GM13976 (cell line): ENCODE data around the gene ZNF226.
"Not testable (repeated sequence)": the region's sequence is repeated elsewhere in the genome, so short reads cannot be mapped to it uniquely, and the experiment has no call there.

ENCODE experiments used
- DNase-seq: peaks from one replicate; pipeline ENCODE4 v3.0.0; 2012; ENCODE audit warnings: low spot score
- in situ Hi-C: fragments of 300-500 bp; cut with MboI; formaldehyde crosslinking; loops from one replicate; pipeline ENCODE4 v1.12.0; 2022; ENCODE audit warnings: low sequenced_read_pairs, mixed read lengths, inconsistent platforms; ENCODE audit not compliant: unreplicated experiment
- TF ChIP-seq, protein P1 (sequence below): IDR thresholded peaks from 2 replicates; pipeline ENCODE4 v1.5.1; 2012; ENCODE audit warnings: borderline replicate concordance, mild to moderate bottlenecking; ENCODE audit not compliant: insufficient read depth; ENCODE audit errors: extremely low read depth, missing control alignments, control extremely low read depth

The ZNF226 gene

DNA sequence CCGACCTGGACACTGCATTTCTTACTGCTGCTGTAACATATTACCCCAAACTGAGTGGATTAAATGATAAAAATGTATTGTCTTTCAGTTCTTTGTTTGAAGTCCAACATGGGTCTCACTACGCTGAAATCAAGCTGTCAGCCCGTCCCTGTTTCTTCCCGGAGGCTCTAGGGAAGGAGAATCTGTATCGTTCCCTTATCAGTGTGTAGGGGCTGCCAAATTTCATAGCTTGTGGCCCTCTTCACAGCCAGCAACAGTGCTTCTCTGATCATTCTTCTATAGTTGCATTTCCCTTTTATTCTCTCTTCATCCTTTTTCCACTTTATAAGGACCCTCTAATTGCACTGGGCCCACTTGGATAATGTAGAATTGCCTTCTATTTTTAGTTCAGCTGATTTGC is 13.4 kb upstream of the ZNF226 start:
- TF ChIP-seq, protein P1, sequence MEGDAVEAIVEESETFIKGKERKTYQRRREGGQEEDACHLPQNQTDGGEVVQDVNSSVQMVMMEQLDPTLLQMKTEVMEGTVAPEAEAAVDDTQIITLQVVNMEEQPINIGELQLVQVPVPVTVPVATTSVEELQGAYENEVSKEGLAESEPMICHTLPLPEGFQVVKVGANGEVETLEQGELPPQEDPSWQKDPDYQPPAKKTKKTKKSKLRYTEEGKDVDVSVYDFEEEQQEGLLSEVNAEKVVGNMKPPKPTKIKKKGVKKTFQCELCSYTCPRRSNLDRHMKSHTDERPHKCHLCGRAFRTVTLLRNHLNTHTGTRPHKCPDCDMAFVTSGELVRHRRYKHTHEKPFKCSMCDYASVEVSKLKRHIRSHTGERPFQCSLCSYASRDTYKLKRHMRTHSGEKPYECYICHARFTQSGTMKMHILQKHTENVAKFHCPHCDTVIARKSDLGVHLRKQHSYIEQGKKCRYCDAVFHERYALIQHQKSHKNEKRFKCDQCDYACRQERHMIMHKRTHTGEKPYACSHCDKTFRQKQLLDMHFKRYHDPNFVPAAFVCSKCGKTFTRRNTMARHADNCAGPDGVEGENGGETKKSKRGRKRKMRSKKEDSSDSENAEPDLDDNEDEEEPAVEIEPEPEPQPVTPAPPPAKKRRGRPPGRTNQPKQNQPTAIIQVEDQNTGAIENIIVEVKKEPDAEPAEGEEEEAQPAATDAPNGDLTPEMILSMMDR = no peak
- DNase-seq = no peak
- in situ Hi-C loops = no loop called here

DNA sequence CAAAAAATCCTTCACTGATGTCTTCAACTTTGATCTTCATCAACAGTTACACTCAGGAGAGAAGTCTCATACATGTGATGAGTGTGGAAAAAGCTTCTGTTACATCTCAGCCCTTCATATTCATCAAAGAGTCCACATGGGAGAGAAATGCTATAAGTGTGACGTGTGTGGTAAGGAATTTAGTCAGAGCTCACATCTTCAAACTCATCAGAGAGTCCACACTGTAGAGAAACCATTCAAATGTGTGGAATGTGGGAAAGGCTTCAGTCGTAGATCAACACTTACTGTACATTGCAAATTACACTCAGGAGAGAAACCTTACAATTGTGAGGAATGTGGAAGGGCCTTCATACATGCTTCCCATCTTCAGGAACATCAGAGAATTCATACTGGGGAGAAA is 8.4 kb upstream of the ZNF226 start:
- TF ChIP-seq, protein P1 = no peak
- in situ Hi-C loops = no loop called here
- no peak for DNase-seq

GRCh38 chr19:44163789-44164188 is 1.1 kb upstream of the ZNF226 start:
- DNase-seq = no peak
- in situ Hi-C loops = no loop called here

GRCh38 chr19:44164327-44164672 is 600 bp upstream of the ZNF226 start:
- TF ChIP-seq, protein P1 = no peak
- DNase-seq = no peak
- in situ Hi-C loops = no loop called here

More at GRCh38 chr19:44163789-44164188, 1.1 kb upstream of the ZNF226 start:
- TF ChIP-seq, protein P1 = no peak

DNA sequence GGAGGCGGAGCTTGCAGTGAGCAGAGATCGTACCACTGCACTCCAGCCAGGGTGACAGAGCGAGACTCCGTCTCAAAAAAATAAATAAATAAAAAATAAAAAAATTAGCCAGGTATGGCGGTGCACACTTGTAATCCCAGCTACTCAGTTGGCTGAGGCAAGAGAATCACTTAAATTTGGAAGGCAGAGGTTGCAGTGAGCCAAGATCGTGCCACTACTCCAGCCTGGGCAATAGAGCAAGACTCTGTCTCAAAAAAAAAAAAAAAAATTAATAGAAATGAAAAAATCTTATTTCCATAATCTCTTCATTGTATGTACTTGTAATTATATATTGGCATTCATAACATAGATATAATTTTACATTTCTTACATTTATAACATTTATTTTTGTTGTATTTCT is 5.8 kb downstream of the ZNF226 start:
- in situ Hi-C loops, DNase-seq: not testable (repeated sequence)

GRCh38 chr19:44176590-44176989 is 11.7 kb downstream of the ZNF226 start:
- in situ Hi-C loops = no loop called here
- TF ChIP-seq, protein P1 = no peak
- no peak for DNase-seq

GRCh38 chr19:44180968-44181367 is 16.1 kb downstream of the ZNF226 start:
- TF ChIP-seq, protein P1 = no peak
- no peak for DNase-seq
- in situ Hi-C loops = no loop called here
